ENCODE data around the gene RANBP17. TPM values are rescaled to one million over a fixed set of nuclear protein-coding genes. Genes with fewer than 3 reads are reported as not detected.
"Not testable (repeated sequence)": the region's sequence is repeated elsewhere in the genome, so short reads cannot be mapped to it uniquely, and the experiment has no call there.

Gene RANBP17
- total RNA-seq, 4 donors from 2014 or later, result 0.61 to 9.3 (median 1.9) TPM

GRCh38 chr5:170863646-170864045, 1.8 kb downstream of the RANBP17 start:
- no peak for DNase-seq
- H3K4me1 ChIP-seq, result peaks cover 0 to 16% (median 4%) of the 10 kb centered on the region in 3 donors
- H3K27ac ChIP-seq, result no peak overlapping the region
- TF ChIP-seq CTCF (IDR thresholded peaks at IDR 0.05), result no peak
- TF ChIP-seq POLR2A (IDR thresholded peaks at IDR 0.05), result no peak
- 81 to 82% methylated on average over 3 of the region's 3 CpGs for WGBS, 2 donors
- H3K27me3 ChIP-seq, result peaks cover 0 to 21% (median 0%) of the 10 kb centered on the region in 4 donors
- intact Hi-C loops (cut with DNase I), result no loop called here
- no peaks in the 10 kb centered on the region for H3K36me3 ChIP-seq
- no peak overlapping the region for H3K4me3 ChIP-seq
- H3K9me3 ChIP-seq, result peaks cover 0 to 28% (median 10%) of the 10 kb centered on the region in 3 donors

GRCh38 chr5:170865622-170866021, 3.8 kb downstream of the RANBP17 start:
- H3K4me1 ChIP-seq, result peaks cover 0 to 16% (median 4%) of the 10 kb centered on the region in 3 donors
- WGBS, 2 donors, result 80 to 86% methylated on average over 1 of the region's 1 CpG

GRCh38 chr5:170867825-170868224, 6.0 kb downstream of the RANBP17 start:
- H3K9me3 ChIP-seq, result peaks cover 0 to 4% (median 0%) of the 10 kb centered on the region in 3 donors
- no peak for DNase-seq
- H3K4me1 ChIP-seq, result peaks cover 0 to 3% (median 0%) of the 10 kb centered on the region in 3 donors
- TF ChIP-seq CTCF (IDR thresholded peaks at IDR 0.05) (no peak), POLR2A (IDR thresholded peaks at IDR 0.05) (no peak)
- intact Hi-C loops (cut with DNase I), result no loop called here
- WGBS, 2 donors, result 45 to 65% methylated on average over 1 of the region's 1 CpG
- H3K27me3 ChIP-seq, result peaks cover 0 to 5% (median 0%) of the 10 kb centered on the region in 4 donors
- no peak overlapping the region for H3K4me3 ChIP-seq
- H3K27ac ChIP-seq, result no peak overlapping the region
- H3K36me3 ChIP-seq, result no peaks in the 10 kb centered on the region

More at GRCh38 chr5:170865622-170866021, 3.8 kb downstream of the RANBP17 start:
- Histone ChIP-seq H3K27me3 (peaks cover 0 to 21% (median 0%) of the 10 kb centered on the region in 4 donors), H3K36me3 (no peaks in the 10 kb centered on the region), H3K9me3 (peaks cover 0 to 15% (median 8%) of the 10 kb centered on the region in 3 donors), H3K4me3 (no peak overlapping the region), H3K27ac (no peak overlapping the region)
- no peak for DNase-seq
- intact Hi-C loops (cut with DNase I), result no loop called here
- TF ChIP-seq POLR2A (IDR thresholded peaks at IDR 0.05) (no peak), CTCF (IDR thresholded peaks at IDR 0.05) (no peak)

- H3K9me3 ChIP-seq; DNase-seq; H3K4me3 ChIP-seq; intact Hi-C loops (cut with DNase I); H3K36me3 ChIP-seq; H3K4me1 ChIP-seq; H3K27me3 ChIP-seq; H3K27ac ChIP-seq: not testable (repeated sequence)
These were observed 8.6 kb downstream of the RANBP17 start for GRCh38 chr5:170870390-170870789.

- no peaks in the 10 kb centered on the region for H3K36me3 ChIP-seq
- no peak for DNase-seq
- H3K4me1 ChIP-seq, result no peaks in the 10 kb centered on the region
- no peak overlapping the region for H3K4me3 ChIP-seq
- no peak overlapping the region for H3K27ac ChIP-seq
- WGBS, 2 donors, result 44 to 63% methylated on average over 2 of the region's 2 CpGs
- H3K27me3 ChIP-seq, result no peaks in the 10 kb centered on the region
- intact Hi-C loops (cut with DNase I), result no loop called here
- H3K9me3 ChIP-seq, result peaks cover 0 to 4% (median 0%) of the 10 kb centered on the region in 3 donors
- TF ChIP-seq POLR2A (IDR thresholded peaks at IDR 0.05) (no peak), CTCF (IDR thresholded peaks at IDR 0.05) (no peak)
These were observed 12.2 kb downstream of the RANBP17 start for GRCh38 chr5:170874017-170874416.

GRCh38 chr5:170875811-170876210, 14.0 kb downstream of the RANBP17 start:
- intact Hi-C loops (cut with DNase I), result no loop called here
- no peak for DNase-seq
- H3K4me3 ChIP-seq, result no peak overlapping the region
- H3K27me3 ChIP-seq, result no peaks in the 10 kb centered on the region
- no peak overlapping the region for H3K27ac ChIP-seq
- H3K9me3 ChIP-seq, result peaks cover 0 to 4% (median 0%) of the 10 kb centered on the region in 3 donors
- WGBS, 2 donors, result 78 to 81% methylated on average over 3 to 4 of the region's 4 CpGs
- TF ChIP-seq POLR2A (IDR thresholded peaks at IDR 0.05) (no peak), CTCF (IDR thresholded peaks at IDR 0.05) (no peak)
- no peaks in the 10 kb centered on the region for H3K4me1 ChIP-seq
- H3K36me3 ChIP-seq, result no peaks in the 10 kb centered on the region
